ENCODE measurements around the gene FSTL5. TPM values are rescaled to one million over a fixed set of nuclear protein-coding genes. Genes with fewer than 3 reads are reported as not detected.

FSTL5 gene
- total RNA-seq, 2 donors from 2014 or later = not detected

- H3K9me3 Mint-ChIP-seq = no peaks in the 10 kb centered on the region
- no peak overlapping the region for H3K27ac Mint-ChIP-seq
- no peak for ATAC-seq (replicated peaks)
- no peaks in the 10 kb centered on the region for H3K4me1 Mint-ChIP-seq
- H3K27me3 Mint-ChIP-seq = no peaks in the 10 kb centered on the region
- no peaks in the 10 kb centered on the region for H3K36me3 Mint-ChIP-seq (ENCODE audit: low read depth)
- H3K4me3 Mint-ChIP-seq = no peak overlapping the region
Observed at GRCh38 chr4:161893566-161893965, 270.2 kb downstream of the FSTL5 start.

- H3K27ac Mint-ChIP-seq = no peak overlapping the region
- no peak overlapping the region for H3K4me3 Mint-ChIP-seq
- H3K4me1 Mint-ChIP-seq = no peaks in the 10 kb centered on the region
- no peaks in the 10 kb centered on the region for H3K36me3 Mint-ChIP-seq (ENCODE audit: low read depth)
- ATAC-seq (replicated peaks) = no peak
- no peaks in the 10 kb centered on the region for H3K27me3 Mint-ChIP-seq
- no peaks in the 10 kb centered on the region for H3K9me3 Mint-ChIP-seq
Observed at GRCh38 chr4:161892951-161893350, 270.8 kb downstream of the FSTL5 start.

- ATAC-seq (replicated peaks) = no peak
- Mint-ChIP-seq H3K36me3 (ENCODE audit: low read depth) (no peaks in the 10 kb centered on the region), H3K27me3 (no peaks in the 10 kb centered on the region), H3K4me1 (no peaks in the 10 kb centered on the region), H3K4me3 (no peak overlapping the region), H3K27ac (no peak overlapping the region), H3K9me3 (peaks cover 4% of the 10 kb centered on the region)
Observed at GRCh38 chr4:161883157-161883556, 280.6 kb downstream of the FSTL5 start.

GRCh38 chr4:161881370-161881769, 282.4 kb downstream of the FSTL5 start:
- H3K4me1 Mint-ChIP-seq = no peaks in the 10 kb centered on the region
- H3K27ac Mint-ChIP-seq = no peak overlapping the region
- no peak overlapping the region for H3K4me3 Mint-ChIP-seq
- peaks cover 4% of the 10 kb centered on the region for H3K9me3 Mint-ChIP-seq
- no peaks in the 10 kb centered on the region for H3K36me3 Mint-ChIP-seq (ENCODE audit: low read depth)
- ATAC-seq (replicated peaks) = no peak
- no peaks in the 10 kb centered on the region for H3K27me3 Mint-ChIP-seq

- Mint-ChIP-seq H3K9me3 (peaks cover 7% of the 10 kb centered on the region), H3K27ac (no peak overlapping the region), H3K27me3 (no peaks in the 10 kb centered on the region), H3K4me1 (no peaks in the 10 kb centered on the region), H3K4me3 (no peak overlapping the region), H3K36me3 (ENCODE audit: low read depth) (no peaks in the 10 kb centered on the region)
- no peak for ATAC-seq (replicated peaks)
Observed at GRCh38 chr4:161869511-161869910, 294.3 kb downstream of the FSTL5 start.

GRCh38 chr4:161856711-161857326, 307.0 kb downstream of the FSTL5 start:
- H3K27me3 Mint-ChIP-seq = no peaks in the 10 kb centered on the region
- no peak for ATAC-seq (replicated peaks)
- H3K4me3 Mint-ChIP-seq = no peak overlapping the region
- H3K9me3 Mint-ChIP-seq = peaks cover 11% of the 10 kb centered on the region
- no peak overlapping the region for H3K27ac Mint-ChIP-seq
- no peaks in the 10 kb centered on the region for H3K36me3 Mint-ChIP-seq (ENCODE audit: low read depth)
- H3K4me1 Mint-ChIP-seq = no peaks in the 10 kb centered on the region

- H3K27ac Mint-ChIP-seq = no peak overlapping the region
- no peak for ATAC-seq (replicated peaks)
Observed at GRCh38 chr4:161850631-161851030, 313.2 kb downstream of the FSTL5 start.

GRCh38 chr4:161841759-161842158, 322.0 kb downstream of the FSTL5 start:
- Mint-ChIP-seq H3K36me3 (ENCODE audit: low read depth) (no peaks in the 10 kb centered on the region), H3K27me3 (no peaks in the 10 kb centered on the region), H3K4me1 (no peaks in the 10 kb centered on the region), H3K9me3 (peaks cover 8% of the 10 kb centered on the region), H3K4me3 (no peak overlapping the region), H3K27ac (no peak overlapping the region)
- no peak for ATAC-seq (replicated peaks)

More at GRCh38 chr4:161850631-161851030, 313.2 kb downstream of the FSTL5 start:
- no peaks in the 10 kb centered on the region for H3K27me3 Mint-ChIP-seq
- no peaks in the 10 kb centered on the region for H3K36me3 Mint-ChIP-seq (ENCODE audit: low read depth)
- no peak overlapping the region for H3K4me3 Mint-ChIP-seq
- H3K4me1 Mint-ChIP-seq = no peaks in the 10 kb centered on the region
- no peaks in the 10 kb centered on the region for H3K9me3 Mint-ChIP-seq

- no peak overlapping the region for H3K27ac Mint-ChIP-seq
- H3K27me3 Mint-ChIP-seq = no peaks in the 10 kb centered on the region
- H3K36me3 Mint-ChIP-seq (ENCODE audit: low read depth) = no peaks in the 10 kb centered on the region
- no peak overlapping the region for H3K4me3 Mint-ChIP-seq
- H3K4me1 Mint-ChIP-seq = no peaks in the 10 kb centered on the region
- no peak for ATAC-seq (replicated peaks)
- peaks cover 5% of the 10 kb centered on the region for H3K9me3 Mint-ChIP-seq
Observed at GRCh38 chr4:161829591-161829990, 334.2 kb downstream of the FSTL5 start.

GRCh38 chr4:161828061-161828460, 335.7 kb downstream of the FSTL5 start:
- no peaks in the 10 kb centered on the region for H3K4me1 Mint-ChIP-seq
- no peak for ATAC-seq (replicated peaks)
- peaks cover 5% of the 10 kb centered on the region for H3K9me3 Mint-ChIP-seq
- no peaks in the 10 kb centered on the region for H3K27me3 Mint-ChIP-seq
- H3K36me3 Mint-ChIP-seq (ENCODE audit: low read depth) = no peaks in the 10 kb centered on the region
- no peak overlapping the region for H3K27ac Mint-ChIP-seq
- no peak overlapping the region for H3K4me3 Mint-ChIP-seq

GRCh38 chr4:161827013-161827412, 336.8 kb downstream of the FSTL5 start:
- no peaks in the 10 kb centered on the region for H3K36me3 Mint-ChIP-seq (ENCODE audit: low read depth)
- no peak overlapping the region for H3K4me3 Mint-ChIP-seq
- H3K4me1 Mint-ChIP-seq = no peaks in the 10 kb centered on the region
- no peak for ATAC-seq (replicated peaks)
- H3K27me3 Mint-ChIP-seq = no peaks in the 10 kb centered on the region
- H3K27ac Mint-ChIP-seq = no peak overlapping the region
- peaks cover 5% of the 10 kb centered on the region for H3K9me3 Mint-ChIP-seq

- Mint-ChIP-seq H3K36me3 (ENCODE audit: low read depth) (no peaks in the 10 kb centered on the region), H3K27me3 (no peaks in the 10 kb centered on the region), H3K4me1 (no peaks in the 10 kb centered on the region), H3K4me3 (no peak overlapping the region), H3K27ac (no peak overlapping the region), H3K9me3 (peaks cover 9% of the 10 kb centered on the region)
- no peak for ATAC-seq (replicated peaks)
Observed at GRCh38 chr4:161823450-161823849, 340.4 kb downstream of the FSTL5 start.

- Mint-ChIP-seq H3K4me3 (no peak overlapping the region), H3K36me3 (ENCODE audit: low read depth) (no peaks in the 10 kb centered on the region), H3K27me3 (no peaks in the 10 kb centered on the region), H3K27ac (no peak overlapping the region), H3K4me1 (no peaks in the 10 kb centered on the region), H3K9me3 (peaks cover 9% of the 10 kb centered on the region)
- ATAC-seq (replicated peaks) = no peak
Observed at GRCh38 chr4:161822174-161822573, 341.6 kb downstream of the FSTL5 start.

- no peaks in the 10 kb centered on the region for H3K4me1 Mint-ChIP-seq
- peaks cover 9% of the 10 kb centered on the region for H3K9me3 Mint-ChIP-seq
- H3K27me3 Mint-ChIP-seq = no peaks in the 10 kb centered on the region
- no peak for ATAC-seq (replicated peaks)
- no peak overlapping the region for H3K4me3 Mint-ChIP-seq
- H3K27ac Mint-ChIP-seq = no peak overlapping the region
- H3K36me3 Mint-ChIP-seq (ENCODE audit: low read depth) = no peaks in the 10 kb centered on the region
Observed at GRCh38 chr4:161817914-161818313, 345.9 kb downstream of the FSTL5 start.

- Mint-ChIP-seq H3K27me3 (no peaks in the 10 kb centered on the region), H3K36me3 (ENCODE audit: low read depth) (no peaks in the 10 kb centered on the region), H3K4me1 (no peaks in the 10 kb centered on the region), H3K4me3 (no peak overlapping the region), H3K27ac (no peak overlapping the region), H3K9me3 (peaks cover 9% of the 10 kb centered on the region)
- no peak for ATAC-seq (replicated peaks)
Observed at GRCh38 chr4:161816958-161817357, 346.8 kb downstream of the FSTL5 start.

- Mint-ChIP-seq H3K4me3 (no peak overlapping the region), H3K4me1 (no peaks in the 10 kb centered on the region), H3K9me3 (peaks cover 9% of the 10 kb centered on the region), H3K27me3 (no peaks in the 10 kb centered on the region), H3K27ac (no peak overlapping the region), H3K36me3 (ENCODE audit: low read depth) (no peaks in the 10 kb centered on the region)
- no peak for ATAC-seq (replicated peaks)
Observed at GRCh38 chr4:161815841-161816240, 348.0 kb downstream of the FSTL5 start.

Data from activated T-helper 17 cell treated with anti-CD3 and anti-CD28 coated beads, Interleukin-2, amount 50 U/mL, for 72 hours (primary cell).